Measurements from ENCODE around the gene INAFM1. TPM values are rescaled to one million over a fixed set of nuclear protein-coding genes. Genes with fewer than 3 reads are reported as not detected.
A peak's percentile ranks its signal among the peaks of the same experiment; 100 is the strongest.

INAFM1 gene
- total RNA-seq, 1 experiment from 2014 or later: 8.1 TPM

GRCh38 chr19:47258434-47258833 is 16.3 kb upstream of the INAFM1 start:
- DNase-seq (ENCODE audit: low spot score) (no peak), ATAC-seq (no peak)
- TF ChIP-seq, protein P1, sequence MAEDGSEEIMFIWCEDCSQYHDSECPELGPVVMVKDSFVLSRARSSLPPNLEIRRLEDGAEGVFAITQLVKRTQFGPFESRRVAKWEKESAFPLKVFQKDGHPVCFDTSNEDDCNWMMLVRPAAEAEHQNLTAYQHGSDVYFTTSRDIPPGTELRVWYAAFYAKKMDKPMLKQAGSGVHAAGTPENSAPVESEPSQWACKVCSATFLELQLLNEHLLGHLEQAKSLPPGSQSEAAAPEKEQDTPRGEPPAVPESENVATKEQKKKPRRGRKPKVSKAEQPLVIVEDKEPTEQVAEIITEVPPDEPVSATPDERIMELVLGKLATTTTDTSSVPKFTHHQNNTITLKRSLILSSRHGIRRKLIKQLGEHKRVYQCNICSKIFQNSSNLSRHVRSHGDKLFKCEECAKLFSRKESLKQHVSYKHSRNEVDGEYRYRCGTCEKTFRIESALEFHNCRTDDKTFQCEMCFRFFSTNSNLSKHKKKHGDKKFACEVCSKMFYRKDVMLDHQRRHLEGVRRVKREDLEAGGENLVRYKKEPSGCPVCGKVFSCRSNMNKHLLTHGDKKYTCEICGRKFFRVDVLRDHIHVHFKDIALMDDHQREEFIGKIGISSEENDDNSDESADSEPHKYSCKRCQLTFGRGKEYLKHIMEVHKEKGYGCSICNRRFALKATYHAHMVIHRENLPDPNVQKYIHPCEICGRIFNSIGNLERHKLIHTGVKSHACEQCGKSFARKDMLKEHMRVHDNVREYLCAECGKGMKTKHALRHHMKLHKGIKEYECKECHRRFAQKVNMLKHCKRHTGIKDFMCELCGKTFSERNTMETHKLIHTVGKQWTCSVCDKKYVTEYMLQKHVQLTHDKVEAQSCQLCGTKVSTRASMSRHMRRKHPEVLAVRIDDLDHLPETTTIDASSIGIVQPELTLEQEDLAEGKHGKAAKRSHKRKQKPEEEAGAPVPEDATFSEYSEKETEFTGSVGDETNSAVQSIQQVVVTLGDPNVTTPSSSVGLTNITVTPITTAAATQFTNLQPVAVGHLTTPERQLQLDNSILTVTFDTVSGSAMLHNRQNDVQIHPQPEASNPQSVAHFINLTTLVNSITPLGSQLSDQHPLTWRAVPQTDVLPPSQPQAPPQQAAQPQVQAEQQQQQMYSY (CRISPR knock-in tag; IDR thresholded peaks at IDR 0.05): no peak
- TF ChIP-seq ETV6 (CRISPR knock-in tag; IDR thresholded peaks at IDR 0.05): no peak
- TF ChIP-seq RORB (CRISPR knock-in tag; IDR thresholded peaks at IDR 0.05): no peak
- TF ChIP-seq JAZF1 (CRISPR knock-in tag; IDR thresholded peaks at IDR 0.05): no peak
- no peak for TF ChIP-seq NR3C1 (CRISPR knock-in tag; conservative IDR thresholded peaks at IDR 0.05; ENCODE audit: low read depth)
- no peak for TF ChIP-seq PRRX2 (CRISPR knock-in tag; IDR thresholded peaks at IDR 0.05)
- no peak for TF ChIP-seq ZNF263 (CRISPR knock-in tag; IDR thresholded peaks at IDR 0.05; ENCODE audit: low read depth)
- no peak for TF ChIP-seq OVOL2 (CRISPR knock-in tag; IDR thresholded peaks at IDR 0.05; ENCODE audit: borderline replicate concordance)
- no peak for TF ChIP-seq CTCF (IDR thresholded peaks at IDR 0.05)
- TF ChIP-seq JUN (CRISPR knock-in tag; IDR thresholded peaks at IDR 0.05): no peak
- no peak for TF ChIP-seq RELA (CRISPR knock-in tag; IDR thresholded peaks at IDR 0.05; ENCODE audit: borderline replicate concordance)
- TF ChIP-seq, protein P2, sequence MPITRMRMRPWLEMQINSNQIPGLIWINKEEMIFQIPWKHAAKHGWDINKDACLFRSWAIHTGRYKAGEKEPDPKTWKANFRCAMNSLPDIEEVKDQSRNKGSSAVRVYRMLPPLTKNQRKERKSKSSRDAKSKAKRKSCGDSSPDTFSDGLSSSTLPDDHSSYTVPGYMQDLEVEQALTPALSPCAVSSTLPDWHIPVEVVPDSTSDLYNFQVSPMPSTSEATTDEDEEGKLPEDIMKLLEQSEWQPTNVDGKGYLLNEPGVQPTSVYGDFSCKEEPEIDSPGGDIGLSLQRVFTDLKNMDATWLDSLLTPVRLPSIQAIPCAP (CRISPR knock-in tag; IDR thresholded peaks at IDR 0.05): no peak
- TF ChIP-seq ELF4 (CRISPR knock-in tag; IDR thresholded peaks at IDR 0.05; ENCODE audit: low read depth): no peak
- no peak for TF ChIP-seq CDX4 (CRISPR knock-in tag; IDR thresholded peaks at IDR 0.05; ENCODE audit: borderline replicate concordance)
- ChIA-PET POLR2A (no interaction called here), CTCF (no interaction called here)
- peak overlapping the region; percentile 69; the same call in 1 of the 2 replicates for H3K27ac Mint-ChIP-seq
- peak overlapping the region; percentile 87 for H3K4me3 Mint-ChIP-seq
- peaks cover 6% of the 10 kb centered on the region for H3K27me3 Mint-ChIP-seq (ENCODE audit: low read depth)
- H3K36me3 Mint-ChIP-seq: peaks cover 43% of the 10 kb centered on the region
- no peaks in the 10 kb centered on the region for H3K9me3 Mint-ChIP-seq
- peaks cover 12% of the 10 kb centered on the region for H3K4me1 Mint-ChIP-seq

DNA sequence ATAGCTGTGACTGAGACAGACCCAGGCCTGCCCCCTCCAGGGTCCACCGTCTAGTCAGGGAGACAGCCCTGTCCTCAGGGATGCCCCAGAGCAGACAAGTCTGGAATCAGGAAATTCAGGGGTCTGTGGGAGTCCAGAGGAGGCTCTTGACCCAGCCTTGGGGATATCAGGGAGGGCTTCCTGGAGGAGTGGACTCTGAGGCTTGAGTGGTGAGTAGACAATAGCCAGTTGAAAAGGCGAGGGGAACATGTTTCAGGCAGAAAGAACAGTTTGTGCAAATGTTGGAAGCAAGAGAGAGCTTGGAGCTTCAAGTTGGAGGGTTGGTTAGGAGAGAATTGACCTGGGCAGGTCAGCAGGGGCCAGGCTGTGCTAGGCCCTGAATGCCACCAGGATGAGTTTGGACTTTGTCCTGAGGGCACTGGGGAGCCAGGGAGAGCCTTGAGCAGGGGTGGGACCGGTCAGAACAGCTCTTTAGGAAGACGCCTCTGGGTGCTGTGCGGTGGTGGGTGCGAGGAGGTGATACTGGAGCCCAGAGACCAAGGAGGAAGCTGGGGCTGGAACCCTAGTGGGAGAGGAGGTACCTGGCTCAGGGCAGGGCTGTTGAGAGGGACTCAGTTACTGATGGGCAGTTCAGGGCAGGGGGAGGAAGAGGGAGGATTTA is 15.7 kb upstream of the INAFM1 start:
- peaks cover 43% of the 10 kb centered on the region for H3K36me3 Mint-ChIP-seq
- no peaks in the 10 kb centered on the region for H3K9me3 Mint-ChIP-seq
- H3K4me3 Mint-ChIP-seq: peak overlapping the region; percentile 57; the same call in 1 of the 2 replicates
- ATAC-seq: no peak
- H3K27ac Mint-ChIP-seq: peak overlapping the region; percentile 69; the same call in 1 of the 2 replicates
- H3K4me1 Mint-ChIP-seq: peaks cover 12% of the 10 kb centered on the region
- TF ChIP-seq RORB (CRISPR knock-in tag; IDR thresholded peaks at IDR 0.05) (no peak), SOX15 (CRISPR knock-in tag; IDR thresholded peaks at IDR 0.05) (no peak), FOXJ3 (CRISPR knock-in tag; IDR thresholded peaks at IDR 0.05; ENCODE audit: borderline replicate concordance) (no peak), PRRX2 (CRISPR knock-in tag; IDR thresholded peaks at IDR 0.05) (no peak), FOXK1 (CRISPR knock-in tag; IDR thresholded peaks at IDR 0.05) (no peak)
- TF ChIP-seq, protein P3, sequence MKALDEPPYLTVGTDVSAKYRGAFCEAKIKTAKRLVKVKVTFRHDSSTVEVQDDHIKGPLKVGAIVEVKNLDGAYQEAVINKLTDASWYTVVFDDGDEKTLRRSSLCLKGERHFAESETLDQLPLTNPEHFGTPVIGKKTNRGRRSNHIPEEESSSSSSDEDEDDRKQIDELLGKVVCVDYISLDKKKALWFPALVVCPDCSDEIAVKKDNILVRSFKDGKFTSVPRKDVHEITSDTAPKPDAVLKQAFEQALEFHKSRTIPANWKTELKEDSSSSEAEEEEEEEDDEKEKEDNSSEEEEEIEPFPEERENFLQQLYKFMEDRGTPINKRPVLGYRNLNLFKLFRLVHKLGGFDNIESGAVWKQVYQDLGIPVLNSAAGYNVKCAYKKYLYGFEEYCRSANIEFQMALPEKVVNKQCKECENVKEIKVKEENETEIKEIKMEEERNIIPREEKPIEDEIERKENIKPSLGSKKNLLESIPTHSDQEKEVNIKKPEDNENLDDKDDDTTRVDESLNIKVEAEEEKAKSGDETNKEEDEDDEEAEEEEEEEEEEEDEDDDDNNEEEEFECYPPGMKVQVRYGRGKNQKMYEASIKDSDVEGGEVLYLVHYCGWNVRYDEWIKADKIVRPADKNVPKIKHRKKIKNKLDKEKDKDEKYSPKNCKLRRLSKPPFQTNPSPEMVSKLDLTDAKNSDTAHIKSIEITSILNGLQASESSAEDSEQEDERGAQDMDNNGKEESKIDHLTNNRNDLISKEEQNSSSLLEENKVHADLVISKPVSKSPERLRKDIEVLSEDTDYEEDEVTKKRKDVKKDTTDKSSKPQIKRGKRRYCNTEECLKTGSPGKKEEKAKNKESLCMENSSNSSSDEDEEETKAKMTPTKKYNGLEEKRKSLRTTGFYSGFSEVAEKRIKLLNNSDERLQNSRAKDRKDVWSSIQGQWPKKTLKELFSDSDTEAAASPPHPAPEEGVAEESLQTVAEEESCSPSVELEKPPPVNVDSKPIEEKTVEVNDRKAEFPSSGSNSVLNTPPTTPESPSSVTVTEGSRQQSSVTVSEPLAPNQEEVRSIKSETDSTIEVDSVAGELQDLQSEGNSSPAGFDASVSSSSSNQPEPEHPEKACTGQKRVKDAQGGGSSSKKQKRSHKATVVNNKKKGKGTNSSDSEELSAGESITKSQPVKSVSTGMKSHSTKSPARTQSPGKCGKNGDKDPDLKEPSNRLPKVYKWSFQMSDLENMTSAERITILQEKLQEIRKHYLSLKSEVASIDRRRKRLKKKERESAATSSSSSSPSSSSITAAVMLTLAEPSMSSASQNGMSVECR (CRISPR knock-in tag; IDR thresholded peaks at IDR 0.05; ENCODE audit: borderline replicate concordance): no peak
- TF ChIP-seq, protein P4, sequence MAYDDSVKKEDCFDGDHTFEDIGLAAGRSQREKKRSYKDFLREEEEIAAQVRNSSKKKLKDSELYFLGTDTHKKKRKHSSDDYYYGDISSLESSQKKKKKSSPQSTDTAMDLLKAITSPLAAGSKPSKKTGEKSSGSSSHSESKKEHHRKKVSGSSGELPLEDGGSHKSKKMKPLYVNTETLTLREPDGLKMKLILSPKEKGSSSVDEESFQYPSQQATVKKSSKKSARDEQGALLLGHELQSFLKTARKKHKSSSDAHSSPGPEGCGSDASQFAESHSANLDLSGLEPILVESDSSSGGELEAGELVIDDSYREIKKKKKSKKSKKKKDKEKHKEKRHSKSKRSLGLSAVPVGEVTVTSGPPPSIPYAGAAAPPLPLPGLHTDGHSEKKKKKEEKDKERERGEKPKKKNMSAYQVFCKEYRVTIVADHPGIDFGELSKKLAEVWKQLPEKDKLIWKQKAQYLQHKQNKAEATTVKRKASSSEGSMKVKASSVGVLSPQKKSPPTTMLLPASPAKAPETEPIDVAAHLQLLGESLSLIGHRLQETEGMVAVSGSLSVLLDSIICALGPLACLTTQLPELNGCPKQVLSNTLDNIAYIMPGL (CRISPR knock-in tag; IDR thresholded peaks at IDR 0.05): no peak
- ChIA-PET POLR2A (no interaction called here), CTCF (no interaction called here)
- no peak for DNase-seq (ENCODE audit: low spot score)
- H3K27me3 Mint-ChIP-seq (ENCODE audit: low read depth): peaks cover 2% of the 10 kb centered on the region

Measured in WTC11 (cell line).